ENCODE results near the gene SMC1B.
"Not testable (repeated sequence)": the region's sequence is repeated elsewhere in the genome, so short reads cannot be mapped to it uniquely, and the experiment has no call there.

The SMC1B gene

DNA sequence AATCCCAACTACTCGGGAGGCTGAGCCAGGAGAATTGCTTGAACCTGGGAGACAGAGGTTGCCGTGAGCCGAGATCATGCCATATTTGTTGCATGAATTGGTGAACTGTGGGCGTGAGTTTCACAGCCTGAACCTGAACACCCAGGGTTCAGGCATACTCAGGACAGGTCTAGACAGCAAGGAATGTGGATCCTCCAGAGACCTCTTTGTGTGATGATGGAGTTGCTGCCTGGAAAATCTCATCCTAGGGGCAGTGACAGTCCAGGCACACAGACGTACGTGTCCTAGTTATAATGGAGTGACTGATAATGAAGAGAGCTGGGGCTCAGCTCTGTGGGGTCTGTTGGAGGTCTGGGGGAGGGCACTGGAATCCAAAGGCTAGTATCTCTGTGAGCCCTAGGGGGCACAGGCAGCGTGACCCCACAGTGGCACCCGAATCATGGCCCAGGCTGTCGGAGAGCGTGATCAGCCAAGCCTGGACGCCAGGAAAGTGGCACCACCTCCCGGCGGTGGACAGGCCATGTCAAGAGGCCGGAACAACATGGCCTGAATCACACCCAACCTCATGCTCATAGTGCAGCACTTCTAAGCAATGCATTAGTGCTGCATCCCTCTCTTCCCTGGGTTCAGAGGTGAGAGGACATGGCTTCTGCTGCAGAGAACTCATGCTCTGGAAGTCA, 31.8 kb upstream of the SMC1B start:
- no peak for DNase-seq

DNA sequence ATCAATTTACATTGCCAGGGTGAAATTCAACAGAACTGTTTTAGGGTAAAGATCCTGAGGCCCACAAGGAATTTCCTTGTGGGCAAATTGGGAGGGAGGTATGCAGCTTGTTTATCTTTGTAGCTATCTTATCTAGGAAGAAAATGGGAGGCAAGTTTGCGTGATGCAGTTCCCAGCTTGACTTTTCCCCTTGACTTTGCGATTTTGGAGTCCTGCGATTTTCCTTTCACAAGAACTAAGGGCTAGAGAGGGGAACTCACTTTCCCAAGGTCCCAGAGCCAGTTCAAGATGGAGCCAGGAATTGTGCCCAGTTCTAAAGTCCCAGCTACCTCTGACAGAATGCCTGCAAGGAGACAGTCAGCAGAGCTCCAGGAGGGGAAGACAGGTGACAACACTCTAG, 30.8 kb upstream of the SMC1B start:
- no peak for DNase-seq

DNA sequence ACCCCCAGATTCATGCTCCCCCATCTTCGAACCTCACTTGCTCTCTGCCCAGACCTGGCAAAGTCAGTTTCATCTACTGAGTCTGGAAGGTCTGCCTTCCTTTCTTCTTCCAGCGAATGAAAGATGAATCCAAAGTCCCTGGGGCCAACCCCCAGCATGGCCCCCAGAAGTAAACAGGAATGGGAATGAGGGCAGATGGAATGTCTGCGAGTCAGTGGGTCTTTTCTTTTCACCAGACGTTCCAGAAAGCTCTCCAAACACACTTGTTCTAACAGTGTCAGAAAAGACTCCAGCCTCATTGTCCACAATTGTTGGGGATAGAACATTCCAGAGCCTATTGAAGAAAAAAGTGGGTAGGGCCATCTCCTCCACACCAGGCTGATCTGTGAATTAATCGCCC, 28.7 kb upstream of the SMC1B start:
- no peak for DNase-seq

DNA sequence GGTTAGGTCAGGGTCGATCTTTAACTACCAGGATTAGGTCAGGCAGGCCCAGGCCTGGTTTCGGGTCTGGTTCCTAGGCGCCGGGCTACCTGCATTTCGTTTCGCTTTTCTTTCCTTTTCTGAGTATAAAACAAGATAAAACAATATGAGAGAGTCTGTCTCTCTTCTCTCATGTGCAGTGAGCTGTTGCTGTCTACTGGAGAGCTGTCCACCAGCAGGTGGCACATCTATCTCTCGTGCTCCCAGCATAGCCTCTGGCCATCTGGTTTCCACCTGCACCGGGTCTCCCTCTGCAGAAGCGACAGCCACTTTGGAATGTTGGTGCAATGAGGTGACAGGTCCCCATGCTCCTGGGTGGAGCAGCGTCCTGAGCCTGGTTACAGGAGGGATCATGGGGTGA, 27.7 kb upstream of the SMC1B start:
- DNase-seq: no peak

DNA sequence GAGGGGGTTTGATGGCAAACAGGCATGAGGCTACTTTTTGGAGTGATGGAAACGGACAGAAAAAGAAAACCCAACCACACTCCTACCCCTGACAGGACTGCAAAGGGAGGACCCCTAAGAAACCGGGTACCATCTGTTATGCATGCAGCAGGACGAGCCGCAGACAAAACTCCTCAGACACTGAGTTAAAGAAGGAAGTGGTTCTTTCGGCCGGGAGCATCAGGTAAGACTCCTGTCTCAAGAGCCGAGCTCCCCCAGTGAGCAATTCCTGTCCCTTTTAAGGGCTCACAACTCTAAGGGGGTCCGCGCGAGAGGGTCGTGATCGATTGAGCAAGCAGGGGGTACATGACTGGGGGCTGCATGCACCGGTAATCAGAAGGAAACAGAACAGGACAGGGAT, 27.3 kb upstream of the SMC1B start:
- not testable (repeated sequence) for DNase-seq

DNA sequence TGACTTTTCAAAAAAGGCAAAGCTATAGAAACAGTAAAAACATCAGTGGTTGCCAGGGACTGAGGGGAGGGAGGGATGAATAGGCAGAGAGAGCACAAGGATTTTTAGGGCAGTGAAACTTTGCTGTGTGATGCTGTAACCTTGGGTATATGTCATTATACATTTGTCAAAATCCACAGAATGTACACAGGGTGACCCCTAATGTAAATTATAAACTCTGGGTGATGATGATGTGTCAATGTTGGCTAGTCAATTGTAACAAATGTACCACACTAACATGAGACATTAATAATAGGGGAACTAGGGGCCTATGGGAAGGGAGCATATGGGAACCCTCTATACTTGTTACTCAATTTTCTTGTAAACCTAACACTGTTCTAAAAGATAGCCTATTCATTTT, 24.9 kb upstream of the SMC1B start:
- DNase-seq: no peak

DNA sequence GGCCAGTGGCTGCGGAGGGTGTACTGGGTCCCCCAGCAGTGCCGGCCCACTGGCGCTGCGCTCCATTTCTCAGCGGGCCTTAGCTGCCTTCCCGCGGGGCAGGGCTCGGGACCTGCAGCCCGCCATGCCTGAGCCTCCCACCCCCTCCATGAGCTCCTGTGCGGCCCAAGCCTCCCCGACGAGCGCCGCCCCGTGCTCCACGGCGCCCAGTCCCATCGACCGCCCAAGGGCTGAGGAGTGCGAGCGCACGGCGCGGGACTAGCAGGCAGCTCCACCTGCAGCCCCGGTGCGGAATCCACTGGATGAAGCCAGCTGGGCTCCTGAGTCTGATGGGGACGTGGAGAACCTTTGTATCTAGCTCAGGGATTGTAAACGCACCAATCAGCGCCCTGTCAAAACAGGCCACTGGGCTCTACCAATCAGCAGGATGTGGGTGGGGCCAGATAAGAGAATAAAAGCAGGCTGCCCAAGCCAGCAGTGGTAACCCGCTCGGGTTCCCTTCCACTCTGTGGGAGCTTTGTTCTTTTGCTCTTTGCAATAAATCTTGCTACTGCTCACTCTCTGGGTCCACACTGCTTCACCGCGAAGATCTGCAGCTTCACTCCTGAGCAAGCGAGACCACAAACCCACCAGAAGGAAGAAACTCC, 23.6 kb upstream of the SMC1B start:
- DNase-seq: not testable (repeated sequence)

DNA sequence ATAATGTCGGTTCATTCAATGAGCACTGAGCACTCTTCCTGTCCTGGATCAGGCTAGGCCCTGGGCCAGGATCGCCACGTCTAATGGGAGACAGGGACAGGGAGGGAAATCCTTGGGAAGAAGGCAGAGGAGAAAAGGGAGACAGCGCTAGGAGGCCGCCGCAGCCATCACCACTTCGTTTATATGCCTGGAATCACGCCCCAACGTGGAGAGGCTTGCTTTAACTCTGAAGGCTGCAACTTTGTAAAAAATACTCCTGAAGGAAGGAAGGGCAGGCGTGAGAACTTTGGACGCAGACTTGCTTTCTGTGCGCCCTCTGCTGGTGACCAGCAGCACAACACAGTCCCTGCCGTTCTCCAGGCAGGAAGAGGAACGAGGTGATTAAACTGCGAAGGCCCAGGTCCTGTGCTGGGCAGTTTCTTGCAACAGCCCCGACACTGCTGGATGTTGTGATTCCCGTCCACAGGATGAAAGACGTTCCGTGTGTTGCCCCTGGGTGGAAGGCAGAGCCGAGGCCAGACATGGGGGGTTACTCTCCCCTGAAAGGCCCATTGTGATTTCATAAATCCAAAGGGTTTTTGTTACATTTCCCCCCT, 22.2 kb upstream of the SMC1B start:
- no peak for DNase-seq

DNA sequence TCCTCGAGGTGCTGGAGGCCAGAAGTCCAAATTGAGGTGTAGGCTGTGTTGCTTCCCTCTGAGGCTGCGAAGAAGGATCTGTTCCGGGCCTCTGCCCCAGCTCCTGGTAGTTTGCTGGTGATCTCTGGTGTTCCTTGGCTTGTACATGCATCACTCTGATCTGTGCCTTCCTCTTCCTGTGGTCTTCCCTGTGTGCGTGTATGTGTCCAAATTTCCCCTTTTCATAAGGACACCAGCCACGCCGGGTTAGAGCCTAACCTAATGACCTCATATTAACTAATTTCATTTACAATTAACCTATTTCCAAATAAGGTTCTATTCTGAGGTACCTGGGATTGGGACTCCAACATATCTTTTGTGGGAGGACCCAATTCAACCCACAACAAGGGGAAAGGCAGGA, 21.6 kb upstream of the SMC1B start:
- DNase-seq: no peak

DNA sequence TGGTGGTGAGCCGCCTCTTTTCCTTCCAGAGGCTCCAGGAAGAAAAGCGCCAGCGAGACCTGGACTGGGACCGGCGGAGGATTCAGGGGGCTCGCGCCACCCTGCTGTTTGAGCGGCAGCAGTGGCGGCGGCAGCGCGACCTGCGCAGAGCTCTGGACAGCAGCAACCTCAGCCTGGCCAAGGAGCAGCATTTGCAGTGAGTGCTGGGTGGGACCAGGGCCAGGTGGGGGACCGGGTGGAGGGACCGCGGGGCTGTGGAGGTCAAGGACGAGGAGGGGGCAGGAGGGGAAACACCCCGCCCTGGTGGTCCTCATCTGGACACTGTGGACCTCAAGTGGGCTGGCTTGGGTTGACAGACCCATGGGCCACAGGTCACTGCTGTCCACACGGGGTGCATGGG, 17.5 kb upstream of the SMC1B start:
- DNase-seq: no peak

DNA sequence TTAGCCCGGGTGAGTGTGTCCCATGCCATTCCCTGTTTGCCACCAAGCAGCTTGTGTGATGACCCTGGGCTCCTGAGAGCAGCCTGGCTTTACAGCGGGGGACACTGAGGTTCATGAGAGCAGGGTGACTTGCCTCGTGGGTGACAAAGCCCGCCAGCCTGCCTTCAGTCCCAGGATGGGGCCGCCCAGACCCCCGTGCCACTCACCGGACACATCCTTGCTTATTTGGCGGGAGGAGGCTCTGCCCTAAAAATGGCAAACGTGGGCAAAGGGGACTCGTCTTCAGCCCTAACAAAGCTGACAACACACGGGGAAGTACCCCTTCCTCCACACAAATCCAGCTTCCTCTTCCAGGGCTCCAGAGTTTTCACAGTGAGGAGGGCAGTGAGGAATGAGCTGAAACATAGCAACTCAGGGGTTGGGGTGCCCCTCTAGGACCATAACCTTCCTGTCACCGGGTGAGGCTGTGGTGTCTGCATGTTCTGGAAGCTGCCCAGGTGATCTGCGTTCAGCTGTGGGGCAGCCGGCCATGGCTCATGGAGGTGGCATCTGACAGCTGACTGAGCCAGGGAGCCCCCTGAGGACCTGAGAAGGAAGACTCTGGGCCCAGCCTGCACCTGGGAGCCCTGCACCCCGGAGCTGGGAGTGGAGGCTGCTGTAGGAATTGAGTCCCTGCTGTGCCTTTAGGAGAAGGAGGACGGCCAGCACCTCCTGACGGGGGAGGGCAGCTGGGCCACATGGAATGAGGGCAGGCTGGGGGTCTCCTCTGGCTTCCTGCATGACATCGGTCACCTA, 16.8 kb upstream of the SMC1B start:
- no peak for DNase-seq

DNA sequence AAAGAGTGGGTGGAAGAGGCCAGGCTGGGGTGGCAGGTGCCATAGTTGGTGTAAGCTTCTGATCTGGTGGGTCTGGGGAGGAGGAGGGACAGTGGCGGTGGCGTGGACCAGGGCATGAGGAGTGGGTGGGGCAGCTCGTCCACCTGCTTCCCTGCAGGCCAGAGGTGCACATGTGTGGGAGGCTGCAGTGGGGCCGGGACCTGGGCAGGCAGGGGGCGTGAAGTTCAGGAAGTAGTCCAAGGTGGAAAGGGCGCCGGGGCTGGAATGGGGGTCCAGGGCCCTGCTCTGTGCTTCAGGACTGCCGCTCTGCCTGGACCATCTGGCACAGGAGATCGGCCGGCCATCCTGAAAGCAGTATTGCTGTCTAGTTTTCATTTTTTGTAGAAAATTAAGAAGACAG, 16.0 kb upstream of the SMC1B start:
- DNase-seq: no peak

DNA sequence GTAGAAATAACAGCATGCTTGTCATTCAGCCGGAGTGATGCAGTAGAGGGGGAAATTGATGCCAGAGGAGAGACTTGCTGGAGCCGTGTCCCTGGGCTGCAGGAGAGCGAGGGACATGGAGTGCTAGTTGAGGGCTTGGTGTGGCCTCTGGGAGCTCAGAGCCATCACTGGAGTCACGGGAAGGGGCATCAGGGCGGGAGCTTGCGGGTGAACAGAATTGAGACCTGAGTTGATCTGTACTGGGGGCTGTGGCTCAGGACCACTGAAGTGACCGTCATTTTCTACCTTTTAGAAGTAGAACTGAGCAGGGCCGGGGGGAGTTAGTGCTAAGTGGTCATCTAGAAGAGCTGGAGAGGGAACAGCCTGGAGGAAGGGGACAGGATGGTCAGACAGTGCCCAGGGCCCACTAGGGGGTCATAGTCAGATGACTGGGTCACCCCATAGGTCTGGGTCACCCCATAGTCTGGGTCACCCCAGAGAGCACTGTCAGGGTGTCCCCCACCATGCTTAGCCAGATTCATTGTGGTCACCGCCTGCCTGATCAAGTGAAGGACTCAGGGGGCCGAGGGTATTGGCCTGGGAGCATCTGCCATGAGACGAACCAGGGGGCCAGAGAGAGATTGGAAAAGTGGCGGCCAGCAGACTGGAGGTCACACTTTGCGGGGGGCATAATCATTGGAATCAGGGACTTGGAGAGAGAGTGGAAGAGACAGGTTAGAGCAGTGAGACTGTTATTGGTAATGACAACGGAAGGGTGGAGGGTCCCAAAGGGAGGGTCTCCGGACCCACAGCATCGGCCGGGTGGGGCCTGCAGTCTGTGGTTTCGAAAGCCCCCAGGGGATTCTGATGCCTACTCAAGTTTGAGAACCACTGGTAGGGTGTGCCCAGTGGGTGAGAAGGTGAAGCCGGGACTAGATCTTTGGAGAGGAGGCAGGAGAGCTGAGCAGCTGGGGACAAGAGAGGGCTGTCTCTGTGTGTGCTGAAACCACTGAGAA, 15.3 kb upstream of the SMC1B start:
- DNase-seq: no peak

DNA sequence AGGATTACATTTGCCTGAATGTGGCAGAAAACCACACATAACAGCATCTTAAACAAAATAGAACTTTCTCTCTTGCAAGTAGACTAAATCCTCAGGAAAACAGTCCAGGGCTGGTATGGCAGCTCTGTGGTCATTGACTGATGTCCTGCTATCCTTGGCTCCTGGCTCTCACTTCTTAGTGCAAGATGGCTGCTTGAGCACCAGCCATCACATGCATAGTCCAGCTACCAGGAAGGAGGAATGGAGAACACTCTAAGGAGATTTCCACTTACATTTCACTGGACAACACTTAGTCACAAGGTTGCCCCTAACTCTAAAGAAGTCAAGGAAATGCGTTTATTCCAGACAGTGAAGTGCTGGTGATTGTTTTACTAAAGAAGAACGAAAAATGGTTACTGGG, 13.7 kb upstream of the SMC1B start:
- DNase-seq: no peak

DNA sequence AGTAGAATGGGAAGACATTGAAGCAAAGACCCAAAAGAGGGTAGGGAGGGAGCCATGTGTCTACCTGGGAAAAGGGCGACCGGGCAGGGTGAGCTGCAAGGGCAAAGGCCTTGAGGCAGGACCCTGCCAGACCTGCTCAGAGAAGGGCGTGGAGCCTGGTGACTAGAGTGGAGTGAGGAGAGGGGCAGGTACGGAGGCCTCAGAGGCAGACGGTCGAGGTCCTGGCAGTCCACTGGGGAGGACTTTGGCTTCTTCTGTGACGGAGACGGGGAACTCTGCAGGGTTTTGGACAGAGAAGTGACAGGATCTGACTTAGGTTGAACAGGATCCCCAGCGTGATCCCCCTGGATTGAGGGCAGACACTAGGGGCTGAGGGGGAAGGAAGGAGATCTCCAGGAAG, 13.0 kb upstream of the SMC1B start:
- DNase-seq: no peak

DNA sequence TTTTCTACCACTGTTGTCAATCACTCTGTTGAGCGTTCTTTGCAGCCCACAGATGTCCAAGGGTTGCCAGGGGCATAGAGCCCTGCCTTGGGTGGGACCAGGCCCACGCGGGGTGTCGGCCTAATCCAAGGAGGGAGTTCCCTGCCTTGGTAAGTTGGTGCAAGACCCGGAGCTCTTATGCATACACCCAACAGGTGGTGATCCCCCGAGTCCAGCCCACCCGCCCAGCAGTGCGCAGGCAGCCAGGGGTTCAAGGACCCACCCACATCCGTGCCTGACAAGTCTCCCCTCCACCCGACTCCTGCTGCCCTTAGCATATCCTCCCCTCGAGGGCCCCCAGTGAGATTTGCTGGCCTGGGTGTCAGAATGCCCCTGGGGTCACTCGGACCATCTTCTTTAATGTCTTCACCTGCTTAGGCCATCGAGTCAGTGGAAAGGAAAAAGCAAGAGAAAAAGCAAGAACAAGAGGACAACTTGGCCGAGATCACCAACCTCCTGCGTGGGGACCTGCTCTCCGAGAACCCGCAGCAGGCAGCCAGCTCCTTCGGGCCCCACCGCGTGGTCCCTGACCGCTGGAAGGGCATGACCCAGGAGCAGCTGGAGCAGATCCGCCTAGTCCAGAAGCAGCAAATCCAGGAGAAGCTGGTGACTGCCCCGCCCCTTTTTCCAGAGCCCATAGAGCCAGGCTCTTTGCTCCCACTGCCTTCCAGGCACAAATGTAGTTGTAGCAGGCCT, 12.3 kb upstream of the SMC1B start:
- DNase-seq: no peak

DNA sequence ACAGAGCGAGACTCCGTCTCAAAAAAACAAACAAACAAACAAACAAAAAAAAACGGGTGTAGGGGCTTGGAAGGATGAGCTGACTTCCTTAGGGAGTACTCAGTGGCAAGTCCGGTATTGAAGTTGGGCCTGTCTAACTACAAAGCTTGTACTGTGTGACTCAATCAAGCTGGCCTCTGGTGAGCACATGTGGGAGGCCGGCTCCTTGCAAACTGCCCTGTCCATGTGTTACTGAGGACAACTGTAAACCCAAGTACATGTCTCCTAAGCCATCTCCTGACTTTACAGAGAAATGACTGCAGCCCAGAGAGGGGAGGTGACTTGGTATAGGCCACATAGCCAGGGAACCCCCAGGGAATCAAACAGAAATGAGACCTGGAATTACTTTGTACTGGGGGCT, 11.7 kb upstream of the SMC1B start:
- DNase-seq: no peak

DNA sequence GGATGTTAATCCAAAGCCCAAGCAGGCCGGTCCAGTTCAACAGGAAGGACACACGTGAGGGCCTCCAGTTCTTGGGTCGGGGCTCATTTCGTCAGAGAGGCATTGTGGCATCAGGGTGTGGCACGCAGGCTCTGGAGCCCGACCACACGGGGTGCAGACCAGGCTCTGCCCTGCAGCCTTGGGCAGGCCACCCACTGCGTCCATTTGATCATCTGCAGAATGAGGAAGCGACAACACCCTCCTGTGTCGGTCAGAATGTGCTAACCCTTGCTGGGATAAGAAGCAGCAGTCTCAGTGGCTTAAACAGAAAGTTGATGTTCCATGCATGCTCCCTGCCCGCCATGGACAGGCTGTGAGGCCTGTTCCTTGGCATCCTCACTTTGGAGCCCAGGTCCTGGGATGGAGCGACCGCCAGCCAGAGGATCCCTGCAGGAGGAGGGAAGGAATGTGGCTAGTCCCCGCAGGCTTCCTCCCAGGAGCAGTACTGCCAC, 10.9 kb upstream of the SMC1B start:
- no peak for DNase-seq

DNA sequence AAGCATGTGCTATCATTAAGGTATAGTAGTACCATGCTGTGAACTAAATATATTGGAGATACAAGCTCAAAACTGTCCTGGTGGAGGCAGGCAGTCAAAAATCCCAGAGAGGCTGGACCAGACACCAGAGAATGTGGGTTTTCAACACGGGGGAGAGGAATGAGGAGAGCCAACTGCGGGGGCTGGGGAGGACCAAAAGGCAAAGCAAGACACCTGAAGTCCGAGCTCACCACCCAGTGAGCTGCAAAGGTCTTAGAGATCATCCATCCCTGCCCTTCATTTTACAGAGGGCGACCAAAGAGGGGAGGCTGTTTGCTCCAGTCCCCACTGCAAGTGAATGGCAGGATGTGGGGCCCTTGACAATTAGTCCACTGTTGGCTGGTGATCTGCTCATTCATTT, 10.1 kb upstream of the SMC1B start:
- DNase-seq: no peak

DNA sequence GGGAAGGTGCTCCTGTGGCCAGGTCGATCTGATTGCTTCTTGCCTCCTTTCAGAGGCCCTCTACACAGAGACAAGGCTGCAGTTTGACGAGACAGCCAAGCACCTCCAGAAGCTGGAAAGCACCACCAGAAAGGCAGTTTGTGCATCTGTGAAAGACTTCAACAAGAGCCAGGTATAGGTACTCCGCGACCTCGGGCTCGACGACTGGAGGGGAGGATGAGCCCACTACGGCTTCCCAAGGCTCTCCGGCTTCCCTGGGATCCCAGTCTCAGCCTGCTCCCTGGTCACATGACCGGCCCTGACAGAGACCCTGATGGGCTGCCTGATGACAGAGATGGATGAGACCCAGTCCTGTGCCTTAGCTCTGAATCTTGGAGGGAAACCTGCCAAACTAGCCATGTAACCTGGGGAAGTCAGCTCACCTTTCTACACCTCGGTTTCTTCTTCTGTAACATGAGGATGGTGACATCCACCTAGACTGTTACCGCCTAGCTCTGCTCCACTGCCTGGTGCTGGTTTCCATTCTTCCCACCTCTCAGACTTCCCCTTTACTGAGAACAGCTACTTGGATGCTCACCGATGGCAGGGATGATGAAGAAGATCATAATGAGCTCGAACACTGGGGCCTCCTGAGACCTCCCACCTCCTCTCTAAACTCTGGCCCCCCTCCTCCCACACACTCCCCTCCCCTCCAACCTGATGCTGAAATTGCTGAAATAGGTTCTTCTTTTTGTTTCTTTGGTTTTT, 9.0 kb upstream of the SMC1B start:
- DNase-seq: no peak
